GM18519 (cell line): ENCODE data around the gene TMEM63B.
"Not testable (repeated sequence)": the region's sequence is repeated elsewhere in the genome, so short reads cannot be mapped to it uniquely, and the experiment has no call there.

Experiments
- ATAC-seq: cut with Tn5 transposase; IDR thresholded peaks from one replicate; pipeline ENCODE4 v1.9.1; 2021; ENCODE audit warnings: mild to moderate bottlenecking, moderate library complexity; ENCODE audit not compliant: unreplicated experiment, low FRiP score

Gene TMEM63B

DNA sequence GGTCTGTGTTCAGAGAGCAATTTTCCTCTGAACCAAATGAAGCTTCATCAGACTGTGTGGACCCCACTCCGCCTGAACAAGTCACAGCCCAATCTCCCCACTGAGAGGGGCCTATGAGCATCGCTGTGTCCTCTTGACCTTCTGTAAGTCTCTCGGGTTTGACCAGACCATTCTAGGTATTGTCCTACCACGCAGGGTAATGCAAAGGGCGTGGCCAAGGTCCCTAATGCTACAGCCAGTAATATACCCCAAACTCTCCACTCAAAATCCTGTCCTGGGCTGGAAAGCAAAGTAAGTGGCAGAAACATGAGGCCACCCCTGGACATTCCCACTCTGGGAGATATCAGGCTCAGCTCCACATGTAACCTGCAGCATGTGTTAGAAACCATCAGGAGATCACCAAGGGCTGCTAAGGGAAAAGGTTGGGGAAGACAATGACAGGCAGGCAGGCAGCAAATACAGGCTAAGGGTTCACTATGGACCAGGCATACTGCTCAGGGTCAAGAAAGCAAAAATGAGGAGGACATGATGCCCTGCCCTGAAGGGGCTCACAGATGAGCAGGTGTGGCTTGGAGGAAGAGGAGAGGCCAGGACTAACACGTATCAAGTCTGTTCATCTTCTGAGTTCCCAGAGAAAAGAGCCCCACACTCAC lies 33.5 kb upstream of the TMEM63B start:
- ATAC-seq, result no peak

DNA sequence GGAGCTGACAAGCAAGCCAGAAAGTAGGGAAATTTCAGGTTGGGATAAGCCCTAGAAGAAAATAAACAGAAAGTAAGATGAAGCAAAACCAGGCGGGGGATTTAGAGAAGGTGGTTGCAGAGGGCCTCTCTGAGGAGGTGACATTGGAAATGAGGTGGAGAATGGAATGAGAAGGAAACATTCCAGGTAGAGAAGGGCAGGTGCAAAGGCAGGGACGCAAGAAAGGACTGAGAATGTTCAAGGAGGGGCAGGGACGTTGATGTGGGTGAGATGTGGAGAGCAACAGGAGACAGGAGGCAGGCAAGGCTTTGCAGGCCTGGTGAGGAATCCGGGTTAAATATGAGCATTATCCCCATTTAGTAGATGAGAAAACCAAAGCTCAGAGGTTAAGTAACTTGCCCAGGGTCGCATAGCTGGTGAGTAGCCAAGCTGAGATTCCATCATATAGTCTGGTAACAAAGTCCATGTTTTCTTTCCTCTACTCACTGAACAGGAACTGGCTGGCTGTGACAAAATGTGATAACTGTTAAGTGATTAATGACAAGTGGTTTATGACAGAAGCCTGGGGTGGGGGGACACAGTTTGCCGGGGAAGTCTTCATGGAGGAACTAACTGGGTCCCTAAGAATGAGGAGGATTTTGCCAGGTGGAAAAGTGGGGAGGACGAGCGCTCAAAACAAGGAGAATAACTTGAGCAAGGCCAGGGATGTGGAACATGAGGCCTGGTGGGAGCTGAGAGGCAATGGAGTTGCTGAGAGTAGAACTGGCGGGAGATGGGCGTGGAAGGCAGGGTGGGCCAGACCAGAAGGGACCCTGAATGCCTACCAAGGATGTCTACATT lies 32.7 kb upstream of the TMEM63B start:
- no peak for ATAC-seq

DNA sequence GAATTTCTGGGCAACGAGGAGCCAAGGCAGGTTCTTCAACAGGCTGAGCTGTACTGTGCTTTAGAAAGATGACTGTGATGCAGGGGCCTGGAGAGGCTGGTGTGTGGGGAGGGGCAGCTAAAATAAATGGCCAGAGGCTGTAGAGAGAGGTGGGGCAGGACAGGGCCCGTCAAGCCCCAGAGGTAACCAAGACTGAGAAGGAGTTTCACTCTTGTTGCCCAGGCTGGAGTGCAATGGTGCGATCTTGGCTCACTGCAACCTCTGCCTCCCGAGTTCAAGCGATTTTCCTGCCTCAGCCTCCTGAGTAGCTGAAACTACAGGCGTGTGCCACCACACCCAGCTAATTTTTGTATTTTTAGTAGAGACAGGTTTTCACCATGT lies 32.1 kb upstream of the TMEM63B start:
- not testable (repeated sequence) for ATAC-seq

DNA sequence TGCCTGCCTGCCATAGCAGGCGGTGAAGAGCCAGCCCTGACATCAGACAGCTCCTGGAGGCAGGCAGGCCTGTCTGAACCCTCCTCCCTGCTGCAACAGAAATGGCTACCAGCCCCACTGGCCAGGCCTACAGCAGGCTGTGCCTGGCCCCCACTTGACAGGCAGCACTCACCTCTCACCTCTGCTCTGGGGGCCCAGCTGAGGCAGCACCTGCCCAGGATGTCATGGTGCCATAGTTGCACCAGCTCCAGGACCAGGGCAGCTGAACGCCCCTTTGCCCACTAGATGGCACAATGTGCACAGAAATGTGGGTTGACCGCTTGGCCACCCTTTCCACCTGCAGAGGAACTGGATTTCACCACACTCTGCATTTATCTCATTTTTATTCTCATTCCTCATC lies 30.7 kb upstream of the TMEM63B start:
- no peak for ATAC-seq

DNA sequence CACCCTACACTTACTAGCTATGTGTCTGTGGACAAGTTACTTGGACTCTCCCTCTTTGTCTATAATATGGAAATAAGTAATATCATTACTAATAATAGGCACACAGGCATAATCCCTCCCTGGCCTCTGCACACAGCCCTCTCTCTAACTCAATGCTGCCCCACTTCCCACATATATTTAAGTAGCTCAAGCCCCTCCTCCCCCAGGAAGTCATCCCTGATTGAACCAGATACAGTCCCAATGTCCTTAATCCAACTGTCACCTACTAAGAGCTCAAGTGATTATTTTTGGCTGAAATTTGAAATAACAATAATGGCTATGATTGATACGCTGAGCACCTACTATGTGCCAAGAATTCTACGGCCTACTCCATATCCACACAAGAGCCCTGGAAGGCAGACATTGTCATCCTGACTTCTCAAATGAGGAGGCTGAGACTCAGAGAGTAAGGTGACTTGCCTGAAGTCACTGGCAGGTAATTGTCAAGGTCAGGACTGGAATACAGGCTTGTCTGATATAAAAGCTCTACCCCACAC lies 29.5 kb upstream of the TMEM63B start:
- ATAC-seq, result no peak

DNA sequence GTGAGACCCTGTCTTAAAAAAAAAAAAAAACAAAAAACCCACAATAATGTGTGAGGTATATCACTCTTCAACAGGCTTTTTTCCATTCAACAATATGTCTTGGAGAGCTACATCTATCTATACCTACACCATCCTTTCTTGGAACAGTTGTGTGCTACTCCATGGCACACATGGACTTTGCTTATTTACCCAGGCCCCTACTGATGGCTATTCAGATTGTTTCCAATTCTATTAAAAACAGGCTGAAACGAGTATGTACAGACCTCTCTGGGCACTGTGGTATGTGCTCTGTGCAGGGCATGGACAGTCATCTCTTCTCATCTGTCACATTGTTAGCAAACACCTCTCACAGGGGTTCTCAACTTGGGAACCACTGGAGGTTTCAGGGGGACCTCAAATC lies 28.2 kb upstream of the TMEM63B start:
- no peak for ATAC-seq

DNA sequence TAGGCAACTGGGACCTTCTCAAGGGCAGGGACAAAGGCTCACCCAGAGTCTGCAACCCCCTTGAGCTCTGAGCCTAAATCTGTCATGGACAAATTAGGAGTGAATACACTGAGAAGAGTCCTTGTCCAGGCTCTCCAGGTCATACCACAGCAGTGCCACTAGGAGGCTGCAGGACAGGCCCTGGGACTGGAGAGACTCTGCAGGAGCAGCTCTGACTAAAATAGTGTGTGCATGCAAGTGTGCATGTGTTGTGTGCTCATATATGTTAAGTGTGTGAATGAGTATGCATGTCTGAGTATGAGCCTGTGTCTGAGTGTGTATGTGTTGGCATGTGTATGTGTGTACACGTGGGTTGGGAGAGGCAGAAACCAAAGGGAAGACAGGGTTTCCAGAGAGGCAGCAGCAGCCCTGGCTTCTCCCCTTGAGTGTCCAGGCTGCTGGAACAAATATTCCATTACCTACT lies 27.2 kb upstream of the TMEM63B start:
- ATAC-seq, result no peak

DNA sequence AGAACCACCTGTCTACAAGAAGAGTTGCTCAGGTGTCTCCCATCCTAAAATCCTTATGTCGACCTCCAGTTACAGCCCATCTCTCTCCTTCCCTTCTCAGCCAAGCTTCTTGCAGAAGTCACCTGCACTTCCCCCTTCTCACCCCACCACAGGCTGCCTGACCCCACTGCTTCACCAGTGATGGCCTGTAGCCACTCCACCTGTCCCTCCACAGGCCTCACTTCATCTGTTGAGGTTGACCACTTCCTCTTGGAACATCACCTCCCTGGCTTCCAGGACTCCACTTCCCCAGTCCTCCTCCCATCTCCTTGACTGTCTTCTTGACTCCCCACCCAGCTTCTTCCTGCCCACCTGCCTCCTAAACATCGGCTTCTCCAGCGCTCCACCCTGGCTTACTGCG lies 25.5 kb upstream of the TMEM63B start:
- ATAC-seq, result no peak

DNA sequence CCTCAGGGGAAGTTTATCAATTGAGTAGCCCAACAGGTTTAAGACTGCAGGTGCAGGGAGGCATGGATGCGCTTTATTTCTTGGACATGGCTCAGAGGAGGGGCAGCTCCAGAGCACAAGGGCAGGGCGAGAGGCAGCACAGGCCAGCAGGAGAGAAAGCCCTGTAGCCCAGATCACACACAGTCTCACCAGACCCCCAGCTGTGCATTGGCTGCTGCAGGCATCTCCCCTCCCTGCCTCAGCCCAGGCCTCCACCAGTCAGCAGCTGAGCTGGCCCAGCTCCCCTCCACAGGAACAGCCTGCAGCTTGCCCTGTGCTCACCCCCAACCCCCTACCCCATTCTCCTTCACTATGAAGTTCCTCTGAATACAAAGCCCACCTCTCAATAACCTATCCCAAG lies 24.8 kb upstream of the TMEM63B start:
- ATAC-seq, result no peak

DNA sequence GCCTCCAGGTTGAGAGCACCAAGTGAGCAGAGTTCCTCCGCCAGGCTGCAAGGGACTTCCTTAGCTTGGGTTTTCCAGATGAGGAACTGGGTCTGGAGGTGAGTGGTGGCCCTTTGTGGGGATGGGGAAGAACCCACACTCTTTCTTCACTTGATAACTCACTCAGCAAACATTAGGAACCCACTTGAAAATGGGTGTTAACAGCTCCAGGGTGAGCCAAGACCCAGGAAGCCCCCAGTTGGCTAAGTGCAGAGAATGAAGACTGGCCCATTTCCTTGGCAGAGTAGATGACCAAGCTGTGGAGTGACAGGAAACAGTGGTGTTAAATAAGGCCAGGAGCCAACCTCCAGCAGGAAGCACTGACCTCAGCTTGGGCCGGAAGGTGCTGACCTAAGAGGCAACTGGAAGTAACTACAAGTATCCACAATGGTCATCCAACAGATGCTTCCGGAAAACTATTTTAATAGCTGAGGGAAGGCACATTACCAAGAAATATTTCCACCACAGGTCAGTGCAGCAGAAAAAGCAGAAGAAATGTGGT lies 22.8 kb upstream of the TMEM63B start:
- no peak for ATAC-seq

DNA sequence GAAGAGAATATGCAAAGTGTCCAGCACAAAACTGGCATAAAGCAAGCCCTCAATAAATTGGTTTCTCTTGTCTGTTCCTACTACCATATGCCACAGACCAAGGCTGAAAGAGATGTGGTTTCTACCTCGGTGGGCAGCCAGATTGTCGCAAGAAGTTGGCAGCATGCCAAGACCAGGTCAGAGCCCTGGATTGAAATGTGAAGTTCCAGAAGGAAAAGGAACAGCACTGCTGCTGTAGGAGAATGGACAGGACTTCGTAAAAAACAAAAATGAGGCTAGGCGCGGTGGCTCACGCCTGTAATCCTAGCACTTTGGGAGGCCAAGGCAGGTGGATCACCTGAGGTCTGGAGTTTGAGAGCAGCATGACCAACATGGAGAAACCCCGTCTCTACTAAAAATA lies 22.2 kb upstream of the TMEM63B start:
- no peak for ATAC-seq

DNA sequence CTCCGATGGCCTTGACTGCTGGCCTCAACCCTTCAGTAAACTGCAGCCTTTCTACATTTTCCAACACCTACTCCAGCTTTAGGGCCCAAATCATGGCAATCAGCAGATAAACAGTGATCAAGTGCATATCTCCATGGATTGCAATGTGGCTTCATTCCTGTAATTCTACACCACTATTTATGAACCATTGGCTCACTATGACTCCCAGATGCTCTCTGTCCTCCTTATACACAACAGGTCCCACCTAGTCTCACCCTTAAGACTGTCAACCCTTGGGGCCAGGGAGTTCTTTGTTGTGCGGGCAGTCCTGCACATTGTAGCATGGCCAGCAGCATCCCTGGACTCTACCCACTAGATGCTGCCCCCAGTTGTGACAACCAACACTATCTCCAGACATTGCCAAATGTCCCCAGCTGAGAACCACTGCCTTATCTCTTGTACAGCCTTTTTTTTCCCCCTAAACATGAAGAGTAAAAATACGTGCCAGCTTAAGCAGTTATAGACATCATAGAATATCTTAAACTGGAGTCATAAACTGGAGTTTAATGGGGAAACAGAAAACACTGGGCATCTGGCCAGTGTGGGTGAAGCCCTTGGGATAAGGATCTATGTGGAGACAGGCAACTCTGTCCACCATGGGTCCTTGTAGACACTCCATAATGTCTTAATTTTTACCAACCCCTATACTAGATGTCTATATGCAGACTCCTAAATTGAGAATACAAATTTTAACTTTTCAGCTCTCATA lies 21.2 kb upstream of the TMEM63B start:
- ATAC-seq, result no peak

DNA sequence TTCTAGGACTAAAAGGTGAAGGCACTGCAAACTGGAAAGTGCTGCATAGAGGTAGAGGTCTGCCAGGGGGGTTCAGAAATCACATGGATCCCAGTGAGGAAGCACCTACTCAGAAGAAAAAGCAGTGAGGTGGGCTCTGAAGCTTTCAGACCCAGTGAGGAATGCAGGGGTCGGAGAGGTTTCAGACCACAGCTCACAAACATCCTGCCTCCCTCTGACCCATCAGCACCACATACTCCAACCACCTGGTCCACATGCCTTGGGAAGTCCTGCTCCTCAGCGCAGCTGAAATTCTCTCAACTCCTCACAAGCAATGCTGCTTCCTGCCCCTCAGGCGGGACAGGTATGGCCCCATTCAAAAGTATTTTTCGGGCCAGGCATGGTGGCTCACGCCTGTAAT lies 20.3 kb upstream of the TMEM63B start:
- no peak for ATAC-seq

DNA sequence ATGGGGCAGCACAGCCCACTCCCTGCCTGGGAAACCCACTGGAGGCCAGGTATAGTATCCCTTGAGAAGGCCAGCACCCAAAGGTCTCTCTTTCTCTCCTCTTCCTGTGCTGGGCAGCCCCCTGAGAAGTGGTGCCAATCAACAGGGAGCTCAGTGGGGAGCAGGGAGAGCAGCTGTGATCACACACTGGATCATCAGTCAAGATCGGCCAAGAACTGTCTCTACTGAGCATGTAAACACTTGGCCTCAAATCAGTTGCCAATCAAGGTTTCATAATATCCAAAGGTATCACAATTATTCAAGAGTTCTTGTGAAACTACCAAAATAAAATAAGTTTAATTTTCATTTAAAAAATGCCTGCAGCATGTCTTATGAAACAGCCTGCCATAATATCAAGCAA lies 18.9 kb upstream of the TMEM63B start:
- no peak for ATAC-seq

DNA sequence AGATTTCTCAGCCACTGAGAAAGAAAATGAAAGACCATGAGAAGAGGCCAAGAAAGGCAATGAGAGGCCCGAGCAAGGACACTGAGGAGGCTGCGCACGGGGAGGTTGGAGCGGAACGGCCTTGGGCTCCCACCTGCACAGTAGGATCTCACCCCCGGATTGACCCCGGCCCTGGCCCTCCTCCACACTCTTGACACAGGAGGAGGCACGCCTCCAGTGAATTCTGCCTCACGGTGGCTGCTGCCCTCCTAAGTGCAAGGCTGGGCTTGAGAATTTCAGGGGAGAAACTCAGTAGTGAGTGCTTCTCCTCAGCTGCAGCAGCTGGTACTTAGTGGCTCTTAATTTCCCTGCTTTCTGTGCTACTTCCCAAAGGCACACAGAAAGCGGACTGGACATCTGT lies 18.1 kb upstream of the TMEM63B start:
- no peak for ATAC-seq

DNA sequence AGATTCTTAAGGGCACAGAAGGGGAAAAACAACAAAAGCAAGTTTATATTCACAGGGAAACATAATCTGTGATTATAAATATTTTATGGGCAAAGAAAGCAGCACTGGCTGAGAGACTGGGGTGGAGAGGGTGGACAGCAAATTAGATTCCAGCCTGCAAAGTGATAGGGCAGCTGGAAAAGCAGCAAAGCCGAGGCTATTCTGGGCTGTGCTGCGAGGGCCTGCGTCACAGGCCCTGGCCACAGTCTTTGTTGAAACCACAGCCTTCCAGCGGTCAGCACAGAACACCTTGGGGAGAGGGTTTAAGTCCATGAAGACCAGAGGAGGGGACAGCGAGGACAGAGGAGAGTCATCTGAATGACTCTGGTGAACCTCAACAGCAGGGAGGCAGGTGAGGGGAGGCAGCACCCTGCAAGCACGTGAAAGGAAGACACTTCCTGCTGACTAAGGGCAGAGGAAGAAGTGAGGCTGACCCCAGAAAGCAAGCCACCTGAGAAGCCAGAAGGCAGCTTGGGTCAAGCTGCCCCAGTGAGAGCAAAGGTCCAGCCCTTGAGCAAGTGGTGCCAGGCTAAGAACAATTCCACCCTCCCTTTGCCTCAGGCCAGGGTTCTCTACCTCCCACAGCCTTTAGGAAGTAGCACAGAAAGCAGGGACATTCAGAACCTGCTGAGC lies 17.2 kb upstream of the TMEM63B start:
- ATAC-seq, result no peak

DNA sequence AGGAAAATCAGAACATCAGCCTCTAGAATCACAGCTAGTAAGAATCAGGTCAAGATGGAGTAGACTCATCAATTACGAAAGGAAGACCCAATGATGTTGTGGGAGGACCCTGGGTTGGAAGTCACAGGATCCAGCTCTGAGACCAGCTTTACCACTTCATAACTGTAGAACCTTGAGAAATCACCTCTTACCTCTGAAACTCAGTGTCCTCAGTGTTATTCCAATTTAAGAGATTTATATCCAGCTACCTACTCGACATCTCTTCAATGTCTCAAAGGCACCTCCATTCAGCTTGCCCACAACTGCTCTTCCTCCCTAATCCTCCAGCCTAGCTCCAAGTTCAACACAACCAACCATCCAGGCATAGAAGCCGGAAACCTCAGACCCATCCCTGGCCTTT lies 16.4 kb upstream of the TMEM63B start:
- ATAC-seq, result no peak

DNA sequence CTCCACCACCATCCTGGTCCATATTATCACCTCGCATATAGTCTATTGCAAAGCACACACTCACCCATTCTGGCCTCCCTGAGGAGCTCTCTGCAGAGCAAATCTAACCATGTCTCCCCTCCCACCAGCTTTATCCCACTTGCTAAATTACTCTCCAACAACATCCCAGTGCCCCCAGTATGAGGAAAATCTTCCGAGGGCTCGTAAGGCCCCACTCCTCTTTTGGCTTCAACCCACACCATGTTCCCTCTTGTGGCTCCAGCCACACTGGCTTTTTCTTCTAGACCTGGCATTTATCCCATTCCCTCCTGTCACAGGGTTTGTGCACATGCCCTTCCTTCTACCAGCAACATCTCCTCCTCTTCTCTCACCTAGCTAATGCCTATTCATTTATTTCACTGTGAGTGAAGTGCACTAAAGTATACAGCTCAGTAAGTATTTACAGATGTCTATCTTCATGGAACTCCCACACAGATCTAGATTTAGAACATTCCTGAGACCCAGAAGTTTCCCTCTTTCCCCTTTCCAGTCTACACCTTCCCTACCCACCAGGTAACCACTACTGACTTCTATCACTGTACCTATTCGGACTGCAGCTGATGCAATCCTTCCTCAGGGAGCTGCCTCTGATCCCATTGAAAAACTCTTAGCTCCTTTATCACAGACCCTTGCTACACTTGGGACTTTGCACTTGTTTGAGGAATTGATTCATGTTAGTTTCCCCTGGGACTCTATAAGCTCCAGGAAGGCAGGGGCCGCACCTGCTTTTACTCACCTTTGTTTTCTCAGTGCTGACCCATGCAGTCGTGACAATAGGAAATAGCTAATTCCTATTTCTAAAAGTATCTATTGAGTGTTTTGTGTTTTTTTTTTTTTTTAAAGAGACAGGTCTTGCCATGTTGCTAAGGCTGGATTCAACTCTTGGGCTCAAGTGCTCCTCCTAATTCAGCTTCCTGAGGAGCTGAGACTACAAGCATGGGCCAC lies 15.6 kb upstream of the TMEM63B start:
- ATAC-seq, result no peak

DNA sequence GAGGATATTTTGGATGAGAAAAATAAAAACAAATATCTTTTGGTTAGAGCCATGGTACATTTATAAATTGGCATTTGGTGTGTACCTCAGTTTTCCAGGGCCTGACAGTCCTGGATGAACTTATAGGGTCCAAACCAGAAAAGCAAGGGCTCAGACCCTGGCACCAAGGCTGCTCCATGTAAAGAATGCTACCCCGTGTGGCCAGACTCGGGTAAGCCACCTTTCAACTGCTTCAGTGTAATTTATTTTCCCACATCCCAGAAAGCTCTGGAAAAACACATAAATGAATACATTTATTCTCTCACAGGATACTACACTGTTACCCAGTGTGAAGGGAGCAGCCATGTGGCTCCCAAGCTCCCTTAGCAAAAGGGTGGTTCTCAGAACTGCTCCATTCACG lies 13.9 kb upstream of the TMEM63B start:
- no peak for ATAC-seq
